GM12873 (cell line): ENCODE results near the gene RCBTB1.

ENCODE experiments used
- CTCF ChIP-seq: IDR thresholded peaks from 2 replicates; pipeline ENCODE4 v1.5.1; 2012; ENCODE audit warnings: low read depth, mild to moderate bottlenecking, moderate library complexity, low read length, control low read depth; ENCODE audit not compliant: insufficient read depth; ENCODE audit errors: missing control alignments

The RCBTB1 gene

GRCh38 chr13:49499889-49500660 is 85.3 kb downstream of the RCBTB1 start:
- no peak for TF ChIP-seq CTCF

GRCh38 chr13:49498206-49498605 is 87.2 kb downstream of the RCBTB1 start:
- TF ChIP-seq CTCF = no peak

- no peak for TF ChIP-seq CTCF
These were observed 88.1 kb downstream of the RCBTB1 start for GRCh38 chr13:49497272-49497671.

- no peak for TF ChIP-seq CTCF
These were observed 89.3 kb downstream of the RCBTB1 start, which contains the start of gene PHF11 for GRCh38 chr13:49495783-49496762. Gene PHF11, plus strand, starts transcription at chr13:49495953. Its CDS starts 49 bp downstream, at chr13:49496002.

- TF ChIP-seq CTCF = no peak
These were observed 90.7 kb downstream of the RCBTB1 start for GRCh38 chr13:49494645-49495044.

GRCh38 chr13:49488563-49488962 is 96.8 kb downstream of the RCBTB1 start:
- no peak for TF ChIP-seq CTCF
